Stimulated activated naive CD4-positive, alpha-beta T cell (primary cell): ENCODE measurements around the gene RAPGEF3.

Experiments
- DNase-seq, 6 experiments: peaks; one replicate each; lab custom pipeline; 2025; lab: John Stamatoyannopoulos, UW

The RAPGEF3 gene

GRCh38 chr12:47718531-47718930 lies 40.1 kb downstream of the RAPGEF3 start:
- no peak for DNase-seq

GRCh38 chr12:47717443-47718193 lies 41.1 kb downstream of the RAPGEF3 start:
- DNase-seq: peak; percentile 37 to 75 (median 68)

DNA sequence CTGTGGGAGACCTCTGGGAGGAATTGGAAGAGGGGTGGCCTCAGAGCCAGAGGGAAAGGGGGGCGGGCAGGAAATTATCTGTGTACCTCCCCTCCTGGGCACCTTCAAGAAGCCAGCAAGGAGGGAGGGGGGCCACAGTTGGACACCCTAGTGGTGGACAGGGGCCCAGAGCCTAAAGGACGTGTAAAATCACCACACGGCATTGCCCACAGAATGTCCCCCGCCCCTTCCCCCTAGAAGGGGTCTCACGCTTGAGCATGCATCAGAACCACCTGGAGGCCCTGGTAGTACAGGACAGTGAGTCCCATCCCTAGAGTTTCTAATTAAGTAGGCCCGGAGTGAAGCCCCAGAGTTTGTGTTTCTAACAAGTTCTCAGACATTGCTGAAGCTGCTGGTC lies 41.6 kb downstream of the RAPGEF3 start:
- DNase-seq: no peak

DNA sequence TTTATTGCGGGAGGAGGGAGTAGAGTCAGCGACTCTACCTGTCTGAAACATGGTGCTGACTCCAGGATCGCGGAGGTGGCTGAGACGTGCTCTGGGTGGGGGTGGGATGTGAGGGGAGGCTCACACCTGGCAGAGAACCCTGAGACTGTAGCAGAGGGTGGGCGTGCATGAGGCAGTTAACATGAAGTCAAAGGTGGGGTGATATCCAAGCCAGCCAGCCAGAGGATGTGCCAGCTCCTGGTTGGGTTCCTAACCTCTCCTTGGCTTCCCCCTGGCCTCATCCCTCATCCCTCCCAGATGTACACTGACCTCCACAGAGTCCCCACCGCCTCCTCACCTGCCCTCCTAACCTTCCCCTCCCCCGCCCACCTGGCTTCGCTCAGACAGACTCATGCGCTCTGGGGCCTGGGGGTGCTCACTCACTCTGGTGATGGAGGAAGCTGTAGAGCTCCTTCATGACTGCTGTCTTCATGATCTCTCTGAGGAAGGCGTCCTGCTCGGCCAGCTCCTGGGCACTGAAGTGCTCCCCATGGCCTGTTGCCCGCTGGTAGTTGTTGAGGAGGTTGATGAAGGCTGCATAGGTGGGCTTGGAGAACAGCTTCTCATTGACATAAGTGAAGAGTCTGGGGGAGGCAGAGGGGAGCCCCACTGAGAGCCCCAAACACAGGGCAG lies 42.7 kb downstream of the RAPGEF3 start:
- DNase-seq: no peak

- peak; percentile 50 to 85 (median 72) for DNase-seq
These were observed 43.2 kb downstream of the RAPGEF3 start for GRCh38 chr12:47715393-47715876.

GRCh38 chr12:47714826-47715386 lies 43.8 kb downstream of the RAPGEF3 start:
- no peak for DNase-seq

GRCh38 chr12:47712171-47712570 lies 46.5 kb downstream of the RAPGEF3 start:
- no peak for DNase-seq

- DNase-seq: no peak
These were observed 47.2 kb downstream of the RAPGEF3 start for GRCh38 chr12:47711448-47711847.

- no peak for DNase-seq
These were observed 48.4 kb downstream of the RAPGEF3 start for GRCh38 chr12:47710278-47710677.

DNA sequence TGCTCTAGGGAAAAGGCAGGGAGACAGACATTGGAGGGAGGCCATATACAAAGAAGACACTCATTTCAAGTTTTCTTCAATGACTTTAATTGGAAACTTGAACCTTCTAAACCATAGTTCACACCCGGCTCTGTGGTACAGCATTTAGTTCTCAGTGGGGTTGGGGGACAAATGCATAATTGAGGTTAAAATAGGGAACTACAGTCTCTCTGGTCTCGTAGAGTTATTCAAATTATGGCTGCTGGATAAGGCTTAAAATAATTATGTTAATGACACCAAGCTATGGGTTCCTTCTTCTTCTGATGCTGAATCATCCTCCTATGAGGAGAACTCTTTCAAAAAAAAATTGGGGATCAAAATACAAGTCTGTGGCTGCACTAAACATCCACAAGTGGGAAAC lies 49.0 kb downstream of the RAPGEF3 start:
- DNase-seq: no peak

GRCh38 chr12:47709237-47709636 lies 49.4 kb downstream of the RAPGEF3 start:
- DNase-seq: no peak

- peak in 4 of 6 experiments; percentile 9 to 44 (median 32) for DNase-seq
These were observed 50.7 kb downstream of the RAPGEF3 start for GRCh38 chr12:47707905-47708543.

DNA sequence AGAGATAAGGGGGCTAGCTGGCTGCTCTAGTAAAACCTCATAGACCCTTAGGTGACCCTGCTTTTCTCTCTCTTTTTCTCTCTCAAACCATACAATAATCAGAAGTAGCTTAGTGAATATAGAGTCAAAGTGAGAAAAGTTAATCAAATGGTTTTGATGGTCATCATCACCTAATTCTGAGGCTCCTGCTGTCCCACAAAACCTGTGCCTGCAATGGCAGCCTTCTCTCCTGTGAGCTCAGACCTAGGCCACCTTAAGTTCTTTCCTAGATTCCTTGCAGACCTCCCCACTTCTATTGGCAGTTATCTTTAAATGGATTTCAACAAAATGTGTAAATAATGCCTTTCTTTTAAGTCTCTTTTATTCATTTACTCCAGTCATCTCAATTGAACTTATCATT lies 51.3 kb downstream of the RAPGEF3 start:
- DNase-seq: no peak

DNA sequence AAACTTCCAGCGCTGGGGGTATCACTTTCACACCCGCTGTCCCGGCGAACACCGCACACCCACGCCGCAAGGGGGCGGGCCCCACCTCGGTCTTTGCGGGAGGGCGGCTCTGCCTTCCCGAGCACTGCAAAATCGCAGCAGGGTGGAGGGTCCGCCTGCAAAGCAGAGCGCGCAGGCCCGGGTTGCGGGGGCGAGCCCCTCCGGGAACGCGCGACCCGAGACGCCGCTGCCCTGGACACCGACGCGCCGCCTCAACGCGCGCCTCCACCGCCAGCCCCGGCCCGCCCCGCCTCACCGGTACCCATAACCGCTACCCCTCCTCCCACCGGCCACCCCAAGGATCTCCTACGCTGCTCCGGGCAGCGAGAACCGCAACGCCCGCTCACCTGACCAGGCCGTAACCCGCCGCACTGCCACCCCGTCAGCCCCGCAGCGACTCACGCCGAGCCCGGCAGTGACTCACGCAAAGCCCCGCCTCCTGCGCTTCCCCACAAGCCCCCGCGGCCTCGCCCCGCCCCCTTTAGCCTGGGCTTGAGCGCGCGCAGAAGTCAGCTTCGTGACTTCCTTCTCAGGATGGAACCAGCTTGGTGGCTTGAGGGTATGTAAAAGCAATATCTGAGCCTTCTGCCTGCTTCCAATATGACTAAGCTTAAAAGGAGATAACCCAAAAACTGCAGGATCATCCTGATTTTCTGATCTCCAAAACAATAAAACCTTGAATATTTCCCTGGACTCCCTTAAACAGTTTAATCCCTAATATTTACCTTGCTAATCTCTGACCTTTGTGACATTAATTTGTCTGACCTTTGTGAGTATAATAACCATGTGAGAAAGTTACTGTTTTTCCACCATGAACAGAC lies 52.9 kb downstream of the RAPGEF3 start, which contains the start of gene RPAP3:
TSS of gene RPAP3 (minus strand) at position 465 of the 860 bp plus-strand sequence. CDS start 3,190 bp downstream, outside the sequence.
- peak; percentile 89 to 95 (median 93) for DNase-seq

DNA sequence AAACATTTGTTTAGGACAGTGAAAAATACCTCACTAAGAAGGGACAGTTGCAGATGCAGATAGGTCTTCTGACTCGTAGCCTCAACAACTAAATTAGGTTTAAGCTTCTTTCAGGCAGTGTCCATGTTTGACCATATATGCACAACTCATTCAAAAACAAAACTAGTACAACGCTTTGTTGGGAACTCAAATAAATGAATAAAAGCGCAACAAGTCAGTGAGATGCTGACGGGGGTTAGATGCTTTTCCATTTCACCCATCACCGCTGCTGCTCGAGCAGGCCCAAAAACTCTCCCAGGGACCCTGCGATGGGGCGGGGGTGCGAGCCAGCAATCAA lies 53.5 kb downstream of the RAPGEF3 start:
- no peak for DNase-seq

DNA sequence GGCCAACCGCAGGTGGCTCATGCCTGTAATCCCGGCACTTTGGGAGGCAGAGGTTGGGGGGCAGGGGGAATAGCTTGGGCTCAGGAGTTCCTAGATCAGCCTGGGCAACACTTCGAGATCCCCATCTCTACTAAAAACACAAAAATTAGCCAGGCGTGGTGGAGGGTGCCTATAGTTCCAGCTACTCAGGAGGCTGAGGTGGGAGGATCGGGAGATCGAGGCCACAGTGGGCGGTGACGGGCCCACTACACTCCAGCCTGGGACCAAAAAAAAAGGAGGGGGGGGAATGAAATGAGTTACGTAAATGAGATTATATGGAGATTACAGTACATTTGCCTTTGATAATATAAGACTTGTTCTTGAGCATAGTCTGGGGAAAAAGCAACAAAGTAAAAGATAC lies 54.0 kb downstream of the RAPGEF3 start:
- no peak for DNase-seq

DNA sequence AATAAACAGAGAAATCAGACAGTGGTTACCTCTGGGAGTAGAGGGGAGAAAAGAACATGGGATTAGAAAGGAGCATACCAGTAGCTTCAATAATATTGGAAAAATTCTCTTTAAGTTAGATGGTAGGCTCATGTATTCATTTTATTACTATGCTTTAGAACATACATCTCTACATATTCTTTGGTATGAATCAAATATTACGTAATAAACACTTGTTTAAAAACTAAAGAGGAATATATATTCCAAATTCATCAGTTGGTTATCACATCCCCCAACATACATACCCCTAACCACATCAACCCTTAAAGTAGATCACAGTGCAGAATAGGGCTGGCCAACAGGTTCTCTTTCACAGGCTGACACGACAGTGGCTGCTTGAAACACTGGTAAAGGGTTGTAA lies 58.4 kb downstream of the RAPGEF3 start:
- DNase-seq: no peak

DNA sequence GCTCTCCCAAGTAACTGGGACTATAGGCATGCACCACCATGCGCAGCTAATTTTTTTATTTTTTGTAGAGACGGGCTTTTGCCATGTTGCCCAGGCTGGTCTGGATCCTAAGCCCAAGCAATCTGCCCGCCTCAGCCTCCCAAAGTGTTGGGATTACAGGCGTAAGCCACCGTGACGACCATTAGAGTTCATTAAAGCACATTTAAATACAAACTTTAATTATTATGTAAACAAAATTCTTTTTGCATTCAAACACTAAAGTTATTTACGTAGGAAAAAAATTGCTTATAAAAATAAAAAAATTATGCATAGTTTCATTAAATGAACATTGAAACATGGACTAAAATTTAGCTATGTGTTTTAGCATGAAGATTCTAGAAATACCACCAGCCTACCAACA lies 60.0 kb downstream of the RAPGEF3 start:
- DNase-seq: no peak

DNA sequence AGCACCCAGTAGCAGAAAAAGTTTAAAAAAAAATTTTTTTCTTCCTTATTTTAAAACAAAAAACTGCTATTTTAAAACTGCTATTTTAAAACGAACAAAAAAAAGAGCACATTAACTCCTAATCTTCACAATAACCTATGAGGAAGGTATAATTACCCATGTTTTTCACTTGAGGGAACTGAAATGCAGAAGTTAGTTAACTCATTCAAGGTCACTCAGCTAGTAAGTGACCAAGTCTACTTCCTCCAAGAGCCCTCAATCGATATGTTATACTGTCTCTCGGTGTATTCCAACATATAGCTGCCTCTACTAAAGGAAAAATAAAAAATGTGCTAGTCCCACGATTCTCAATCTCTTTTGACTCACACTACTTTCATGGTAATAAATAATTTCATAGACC lies 60.6 kb downstream of the RAPGEF3 start:
- DNase-seq: no peak

DNA sequence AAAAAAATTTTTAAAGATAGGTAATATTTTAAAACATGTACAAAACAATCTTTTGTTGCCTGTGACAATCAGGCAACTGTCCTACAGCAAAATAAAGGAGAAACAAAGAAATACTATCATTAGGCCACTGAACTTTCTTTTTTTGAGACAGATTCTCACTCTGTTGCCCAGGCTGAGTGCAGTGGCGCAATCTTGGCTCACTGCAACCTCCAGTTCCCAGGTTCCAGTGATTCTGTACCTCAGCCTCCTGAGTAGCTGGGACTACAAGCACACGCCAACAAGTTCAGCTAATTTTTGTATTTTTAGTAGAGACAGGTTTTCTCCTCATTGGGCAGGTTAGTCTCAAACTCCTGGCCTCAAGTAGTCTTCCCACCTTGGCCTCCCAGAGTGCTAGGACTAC lies 69.5 kb downstream of the RAPGEF3 start:
- no peak for DNase-seq

DNA sequence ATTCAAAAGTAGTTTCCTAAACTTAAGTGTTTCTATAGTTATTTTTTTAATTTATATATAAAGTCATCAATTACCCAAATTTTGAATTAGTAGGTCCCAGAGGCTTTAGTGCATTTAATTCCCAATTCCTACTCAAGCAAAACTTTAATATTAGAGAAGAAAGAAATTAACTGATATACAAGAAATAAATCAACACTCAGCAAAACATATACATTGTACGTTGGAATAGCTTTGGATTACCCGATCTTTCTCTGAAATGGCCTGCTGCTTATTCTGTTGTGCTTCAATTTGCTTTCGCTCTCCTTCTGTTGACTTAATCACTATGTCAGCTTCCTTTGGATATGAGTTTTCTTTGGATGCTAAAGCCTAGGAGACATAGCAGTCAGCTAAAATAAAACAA lies 71.0 kb downstream of the RAPGEF3 start:
- no peak for DNase-seq
